C4-2B (cell line): ENCODE measurements around the gene CPSF7.
"Not testable (repeated sequence)": the region's sequence is repeated elsewhere in the genome, so short reads cannot be mapped to it uniquely, and the experiment has no call there.

Experiments used
- H3K27ac ChIP-seq: fragments of 450-650 bp; 2 replicates; pipeline ENCODE4 v1.5.1; 2017
- ZFX ChIP-seq: fragments of 450-650 bp; IDR thresholded peaks from 2 replicates; pipeline ENCODE4 v1.6.1; 2017
- TF ChIP-seq, protein P1 (sequence below): fragments of 450-650 bp; conservative IDR thresholded peaks from 2 replicates; pipeline ENCODE4 v1.5.1; 2017; ENCODE audit warnings: mild to moderate bottlenecking

The CPSF7 gene

DNA sequence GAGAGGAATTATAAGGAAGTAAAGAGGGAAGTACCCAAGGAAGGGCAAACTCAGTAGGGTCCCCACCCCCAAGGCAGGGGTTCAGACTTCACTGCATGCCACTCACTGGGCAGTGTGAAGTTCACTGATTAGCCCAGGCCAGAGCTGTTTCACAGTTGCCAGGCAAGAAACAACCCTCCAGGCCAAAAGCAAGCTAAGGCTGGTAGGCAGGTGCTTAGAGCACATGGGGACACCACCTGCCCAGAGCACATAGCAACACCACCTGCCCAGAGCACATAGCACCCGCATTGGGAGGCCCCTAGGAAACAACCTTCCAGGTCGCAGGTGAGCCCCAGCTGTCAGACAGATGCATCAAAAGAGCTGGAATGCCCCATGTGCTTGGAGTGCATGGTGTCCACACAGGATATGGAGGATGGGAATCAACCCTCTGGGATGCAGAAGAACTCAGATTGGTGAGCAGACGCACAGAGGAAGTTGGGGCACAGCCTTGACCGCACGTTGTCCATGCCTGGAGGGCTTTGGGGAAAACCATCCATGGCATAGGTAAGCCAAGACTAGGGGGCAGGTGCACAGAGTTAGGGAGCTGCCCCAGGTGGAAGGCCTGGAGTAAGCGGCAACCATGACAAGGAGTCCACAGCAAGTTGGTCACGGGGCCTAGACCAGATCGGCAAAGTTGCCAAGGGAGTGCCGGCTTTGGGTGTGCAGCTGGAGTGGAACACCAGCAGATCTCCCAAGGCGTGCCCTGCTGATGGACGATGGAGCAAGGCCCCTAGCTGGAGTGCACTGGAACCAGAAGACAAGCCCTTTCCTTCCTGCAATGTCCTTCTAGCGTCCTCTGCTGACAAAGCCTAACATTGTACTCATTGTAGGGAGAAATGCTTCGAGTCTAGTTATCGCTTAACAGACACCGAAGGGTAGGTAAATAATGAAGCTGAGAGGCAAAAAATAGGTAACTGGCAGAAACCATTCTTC, 45.2 kb downstream of the CPSF7 start:
- no peak for TF ChIP-seq ZFX
- TF ChIP-seq, protein P1, sequence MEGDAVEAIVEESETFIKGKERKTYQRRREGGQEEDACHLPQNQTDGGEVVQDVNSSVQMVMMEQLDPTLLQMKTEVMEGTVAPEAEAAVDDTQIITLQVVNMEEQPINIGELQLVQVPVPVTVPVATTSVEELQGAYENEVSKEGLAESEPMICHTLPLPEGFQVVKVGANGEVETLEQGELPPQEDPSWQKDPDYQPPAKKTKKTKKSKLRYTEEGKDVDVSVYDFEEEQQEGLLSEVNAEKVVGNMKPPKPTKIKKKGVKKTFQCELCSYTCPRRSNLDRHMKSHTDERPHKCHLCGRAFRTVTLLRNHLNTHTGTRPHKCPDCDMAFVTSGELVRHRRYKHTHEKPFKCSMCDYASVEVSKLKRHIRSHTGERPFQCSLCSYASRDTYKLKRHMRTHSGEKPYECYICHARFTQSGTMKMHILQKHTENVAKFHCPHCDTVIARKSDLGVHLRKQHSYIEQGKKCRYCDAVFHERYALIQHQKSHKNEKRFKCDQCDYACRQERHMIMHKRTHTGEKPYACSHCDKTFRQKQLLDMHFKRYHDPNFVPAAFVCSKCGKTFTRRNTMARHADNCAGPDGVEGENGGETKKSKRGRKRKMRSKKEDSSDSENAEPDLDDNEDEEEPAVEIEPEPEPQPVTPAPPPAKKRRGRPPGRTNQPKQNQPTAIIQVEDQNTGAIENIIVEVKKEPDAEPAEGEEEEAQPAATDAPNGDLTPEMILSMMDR, result no peak
- H3K27ac ChIP-seq, result no peak overlapping the region

DNA sequence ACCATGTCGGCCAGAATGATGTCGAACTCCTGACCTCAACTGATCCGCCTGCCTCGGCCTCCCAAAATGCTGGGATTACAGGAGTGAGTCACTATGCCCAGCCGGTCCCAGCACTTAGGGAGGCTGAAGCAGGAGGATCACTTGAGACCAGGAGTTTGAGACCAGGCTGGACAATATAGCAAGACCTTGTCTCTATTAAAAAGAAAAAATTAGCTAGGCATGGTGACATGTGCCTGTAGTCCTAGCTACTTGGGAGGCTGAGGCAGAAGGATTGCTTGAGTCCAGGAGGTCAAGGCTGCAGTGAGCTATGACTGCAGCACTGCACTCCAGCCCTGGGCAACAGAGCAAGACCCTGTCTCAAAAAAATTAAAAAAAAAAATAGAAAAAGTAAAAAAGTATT, 45.9 kb downstream of the CPSF7 start:
- H3K27ac ChIP-seq, result not testable (repeated sequence)

DNA sequence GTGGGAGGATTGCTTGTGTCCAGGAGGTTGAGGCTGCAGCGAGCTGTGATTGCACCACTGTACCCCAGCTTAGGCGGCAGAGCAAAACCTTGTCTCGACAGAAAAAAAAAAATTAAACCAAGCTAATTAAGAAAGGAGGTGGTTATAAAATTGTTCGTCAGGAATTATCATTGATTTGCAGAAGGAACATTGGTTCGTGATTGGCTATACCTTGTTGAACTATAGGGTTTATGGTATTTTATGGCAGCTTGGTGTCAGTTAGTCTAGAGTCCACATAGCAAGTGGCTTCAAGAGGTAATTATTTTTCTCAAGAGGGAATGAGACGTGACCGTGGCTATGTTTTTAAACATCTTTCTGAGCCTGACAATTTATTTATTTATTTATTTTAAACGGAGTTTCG, 48.9 kb downstream of the CPSF7 start:
- no peak overlapping the region for H3K27ac ChIP-seq
- TF ChIP-seq, protein P1, result no peak
- TF ChIP-seq ZFX, result no peak

DNA sequence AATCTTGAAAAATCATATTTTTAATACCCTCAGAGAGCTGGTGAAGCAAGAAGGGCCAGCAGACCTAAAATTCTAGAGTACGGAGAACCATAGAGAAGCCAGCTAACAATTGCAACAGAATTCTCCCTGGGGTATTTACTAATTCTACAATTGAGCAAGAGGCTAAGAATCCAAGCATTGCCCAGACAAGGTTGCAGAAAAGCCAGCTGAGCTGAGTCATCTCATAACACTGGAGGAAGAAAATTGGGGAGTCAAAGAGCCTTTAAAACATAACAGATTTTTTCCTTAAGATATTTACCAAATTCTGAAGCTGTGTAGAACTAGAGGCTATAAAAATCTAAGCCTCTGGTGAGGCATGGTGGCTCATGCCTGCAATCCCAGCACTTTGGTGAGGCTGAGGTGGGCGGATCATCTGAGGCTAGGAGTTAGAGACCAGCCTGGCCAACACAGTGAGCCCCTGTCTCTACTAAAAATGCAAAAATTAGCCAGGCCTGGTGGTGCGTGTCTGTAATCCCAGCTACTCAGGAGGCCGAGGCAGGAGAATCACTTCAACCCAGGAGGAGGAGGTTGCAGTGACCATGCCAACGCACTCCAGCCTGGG, 51.0 kb downstream of the CPSF7 start:
- TF ChIP-seq, protein P1, result no peak
- TF ChIP-seq ZFX, result no peak

DNA sequence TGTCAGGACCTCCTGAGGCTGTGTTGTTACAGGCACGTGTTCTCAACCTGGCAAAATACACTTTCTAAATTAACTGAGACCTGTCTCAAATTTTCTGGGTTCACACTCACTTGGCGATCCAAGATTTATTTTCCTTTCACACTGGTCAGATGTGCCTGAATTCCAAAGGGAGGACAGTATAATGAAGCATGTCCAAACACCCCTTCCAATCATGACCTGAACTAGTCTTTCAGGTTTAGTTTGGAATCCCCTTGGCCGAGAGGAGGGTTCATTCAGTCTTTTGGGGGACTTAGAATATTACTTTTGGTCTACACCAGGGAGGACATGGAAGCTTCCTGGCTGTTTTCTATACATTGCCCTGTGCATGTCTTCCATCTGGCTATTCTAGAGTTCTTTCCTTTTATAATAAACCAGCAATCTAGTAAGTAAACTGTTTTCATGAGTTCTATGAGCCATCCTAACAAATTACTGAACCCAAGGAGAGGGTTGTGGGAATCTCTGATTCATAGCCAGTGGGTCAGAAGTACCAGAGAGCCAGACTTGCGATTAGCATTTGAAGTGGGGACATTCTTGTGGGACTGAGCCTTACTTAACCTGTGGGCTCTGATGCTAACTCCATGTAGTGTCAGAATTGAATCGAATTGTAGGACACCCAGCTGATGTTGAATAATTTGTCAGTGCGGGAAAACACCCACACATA, 52.2 kb downstream of the CPSF7 start:
- no peak overlapping the region for H3K27ac ChIP-seq
- no peak for TF ChIP-seq ZFX
- TF ChIP-seq, protein P1, result no peak

More for the DNA sequence above, 51.0 kb downstream of the CPSF7 start:
- no peak overlapping the region for H3K27ac ChIP-seq

DNA sequence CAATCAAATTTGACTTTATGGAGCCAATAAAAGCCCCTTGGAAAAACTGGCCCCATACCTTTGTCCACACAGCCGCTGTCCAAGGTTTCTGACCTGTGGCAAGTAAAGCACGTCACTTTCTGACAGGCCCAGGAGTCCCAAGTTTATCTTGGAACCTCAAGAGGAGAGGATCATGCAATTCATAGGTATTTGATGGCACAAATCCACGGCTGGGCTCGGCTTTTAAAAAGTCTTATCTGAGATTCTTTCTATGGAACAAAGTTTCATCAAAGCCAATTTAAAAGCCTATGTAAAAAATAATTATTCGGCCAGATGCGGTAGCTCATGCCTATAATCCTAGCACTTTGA, 54.0 kb downstream of the CPSF7 start:
- H3K27ac ChIP-seq, result peak overlapping the region; percentile 40
- TF ChIP-seq ZFX, result no peak
- TF ChIP-seq, protein P1, result no peak

DNA sequence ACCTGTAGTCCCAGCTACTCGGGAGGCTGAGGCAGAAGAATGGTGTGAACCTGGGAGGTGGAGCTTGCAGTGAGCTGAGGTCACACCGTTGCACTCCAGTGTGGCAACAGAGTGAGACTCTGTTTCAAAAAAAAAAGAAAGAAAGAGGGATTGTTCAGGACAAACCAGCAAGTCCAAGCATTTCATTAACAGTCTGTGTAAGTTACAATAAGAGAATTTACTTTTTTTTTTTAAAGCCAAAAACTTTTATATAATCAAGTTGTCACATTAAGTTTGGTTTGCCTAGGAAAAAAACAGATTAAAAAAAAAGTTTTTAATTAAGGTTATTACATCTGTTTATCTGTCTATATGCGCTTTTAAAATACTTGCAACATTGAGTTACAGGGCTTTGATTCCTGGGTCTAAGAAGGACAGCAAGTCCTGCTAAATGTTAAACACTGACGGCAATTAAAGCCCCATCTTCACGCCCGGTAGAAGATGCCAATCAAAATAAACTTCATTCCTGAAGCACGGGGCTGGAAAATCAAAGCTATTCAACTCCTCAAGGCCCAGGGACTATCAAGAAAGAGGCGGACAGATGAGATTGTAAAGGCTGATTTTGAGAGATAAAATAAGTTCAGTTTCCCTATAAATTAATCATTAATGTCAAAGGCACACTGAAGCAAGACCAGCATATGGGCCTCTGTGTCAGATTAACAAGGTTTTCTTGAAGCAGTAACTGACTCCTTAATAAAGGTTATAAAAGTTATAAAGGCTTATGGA, 56.9 kb downstream of the CPSF7 start:
- no peak overlapping the region for H3K27ac ChIP-seq
- TF ChIP-seq, protein P1, result no peak
- no peak for TF ChIP-seq ZFX
